ENCODE measurements around the gene METTL2B. TPM values are rescaled to one million over a fixed set of nuclear protein-coding genes. Genes with fewer than 3 reads are reported as not detected.

The METTL2B gene
- total and polyA plus RNA-seq, 2 of the 13 experiments (the other 11 are each of a cell fraction or from before 2014, with no cell fraction given), result 15.5 to 33.1 TPM

DNA sequence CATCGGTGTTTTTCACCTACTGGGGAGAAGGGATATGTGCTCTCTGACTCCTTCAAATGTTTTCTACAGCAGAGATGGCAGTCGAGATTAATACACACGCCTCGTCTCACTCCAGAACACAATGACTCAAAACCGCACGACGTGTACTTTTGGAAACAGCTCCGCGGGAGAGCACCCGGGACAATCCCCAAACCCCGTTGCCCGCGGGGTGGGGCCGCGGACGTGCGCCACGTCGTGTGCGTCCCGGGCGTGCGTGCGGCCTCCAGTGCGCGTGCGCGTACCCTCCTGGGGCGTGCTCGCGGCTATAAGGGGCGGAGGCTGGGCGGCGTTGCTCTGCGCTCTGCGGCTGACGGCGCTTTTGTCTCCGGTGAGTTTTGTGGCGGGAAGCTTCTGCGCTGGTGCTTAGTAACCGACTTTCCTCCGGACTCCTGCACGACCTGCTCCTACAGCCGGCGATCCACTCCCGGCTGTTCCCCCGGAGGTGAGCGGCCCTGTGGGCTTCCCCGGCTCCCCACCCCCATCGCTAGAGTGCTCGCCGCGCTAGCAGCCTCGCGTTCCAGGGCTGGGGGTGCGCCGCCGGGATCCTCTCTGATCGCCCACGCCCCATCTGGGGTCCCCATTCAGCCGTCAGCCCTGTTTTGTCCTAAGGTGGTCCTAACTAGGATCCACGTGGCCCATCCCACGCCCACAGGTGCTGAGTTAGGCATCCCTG is 20.8 kb upstream of the METTL2B start, which contains the start of gene HILPDA (continued):
- TF ChIP-seq, protein P1, sequence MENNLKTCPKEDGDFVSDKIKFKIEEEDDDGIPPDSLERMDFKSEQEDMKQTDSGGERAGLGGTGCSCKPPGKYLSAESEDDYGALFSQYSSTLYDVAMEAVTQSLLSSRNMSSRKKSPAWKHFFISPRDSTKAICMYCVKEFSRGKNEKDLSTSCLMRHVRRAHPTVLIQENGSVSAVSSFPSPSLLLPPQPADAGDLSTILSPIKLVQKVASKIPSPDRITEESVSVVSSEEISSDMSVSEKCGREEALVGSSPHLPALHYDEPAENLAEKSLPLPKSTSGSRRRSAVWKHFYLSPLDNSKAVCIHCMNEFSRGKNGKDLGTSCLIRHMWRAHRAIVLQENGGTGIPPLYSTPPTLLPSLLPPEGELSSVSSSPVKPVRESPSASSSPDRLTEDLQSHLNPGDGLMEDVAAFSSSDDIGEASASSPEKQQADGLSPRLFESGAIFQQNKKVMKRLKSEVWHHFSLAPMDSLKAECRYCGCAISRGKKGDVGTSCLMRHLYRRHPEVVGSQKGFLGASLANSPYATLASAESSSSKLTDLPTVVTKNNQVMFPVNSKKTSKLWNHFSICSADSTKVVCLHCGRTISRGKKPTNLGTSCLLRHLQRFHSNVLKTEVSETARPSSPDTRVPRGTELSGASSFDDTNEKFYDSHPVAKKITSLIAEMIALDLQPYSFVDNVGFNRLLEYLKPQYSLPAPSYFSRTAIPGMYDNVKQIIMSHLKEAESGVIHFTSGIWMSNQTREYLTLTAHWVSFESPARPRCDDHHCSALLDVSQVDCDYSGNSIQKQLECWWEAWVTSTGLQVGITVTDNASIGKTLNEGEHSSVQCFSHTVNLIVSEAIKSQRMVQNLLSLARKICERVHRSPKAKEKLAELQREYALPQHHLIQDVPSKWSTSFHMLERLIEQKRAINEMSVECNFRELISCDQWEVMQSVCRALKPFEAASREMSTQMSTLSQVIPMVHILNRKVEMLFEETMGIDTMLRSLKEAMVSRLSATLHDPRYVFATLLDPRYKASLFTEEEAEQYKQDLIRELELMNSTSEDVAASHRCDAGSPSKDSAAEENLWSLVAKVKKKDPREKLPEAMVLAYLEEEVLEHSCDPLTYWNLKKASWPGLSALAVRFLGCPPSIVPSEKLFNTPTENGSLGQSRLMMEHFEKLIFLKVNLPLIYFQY (CRISPR knock-in tag; IDR thresholded peaks at IDR 0.05; ENCODE audit: borderline replicate concordance), result peak; percentile 20; the same call in 1 of the 2 replicates
- TF ChIP-seq ATM (IDR thresholded peaks at IDR 0.05; ENCODE audit: borderline replicate concordance) (no peak), ATF1 (CRISPR knock-in tag; IDR thresholded peaks at IDR 0.05) (no peak), HIVEP1 (CRISPR knock-in tag; IDR thresholded peaks at IDR 0.05) (0 out of 2 replicates have a peak, but pooled peaks have one; percentile 25), SALL1 (CRISPR knock-in tag; IDR thresholded peaks at IDR 0.05) (peak; percentile 75), MAFF (IDR thresholded peaks at IDR 0.05; ENCODE audit: low read depth, low read length) (no peak), SP1 (IDR thresholded peaks at IDR 0.05) (no peak), SP1 (CRISPR knock-in tag; IDR thresholded peaks at IDR 0.05) (peak; percentile 78), FOSL1 (CRISPR knock-in tag; IDR thresholded peaks at IDR 0.05; ENCODE audit: borderline replicate concordance) (no peak), CEBPG (CRISPR knock-in tag; IDR thresholded peaks at IDR 0.05) (peak; percentile 38; the same call in 1 of the 2 replicates), ZNF615 (CRISPR knock-in tag; IDR thresholded peaks at IDR 0.05; ENCODE audit: borderline replicate concordance) (no peak), SALL2 (CRISPR knock-in tag; IDR thresholded peaks at IDR 0.05) (peak; percentile 21; the same call in 1 of the 2 replicates), ZNF570 (CRISPR knock-in tag; IDR thresholded peaks at IDR 0.05; ENCODE audit: borderline replicate concordance) (no peak)
- TF ChIP-seq, protein P2, sequence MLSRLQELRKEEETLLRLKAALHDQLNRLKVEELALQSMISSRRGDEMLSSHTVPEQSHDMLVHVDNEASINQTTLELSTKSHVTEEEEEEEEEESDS (CRISPR knock-in tag; IDR thresholded peaks at IDR 0.05; ENCODE audit: borderline replicate concordance), result no peak
- TF ChIP-seq, protein P3, sequence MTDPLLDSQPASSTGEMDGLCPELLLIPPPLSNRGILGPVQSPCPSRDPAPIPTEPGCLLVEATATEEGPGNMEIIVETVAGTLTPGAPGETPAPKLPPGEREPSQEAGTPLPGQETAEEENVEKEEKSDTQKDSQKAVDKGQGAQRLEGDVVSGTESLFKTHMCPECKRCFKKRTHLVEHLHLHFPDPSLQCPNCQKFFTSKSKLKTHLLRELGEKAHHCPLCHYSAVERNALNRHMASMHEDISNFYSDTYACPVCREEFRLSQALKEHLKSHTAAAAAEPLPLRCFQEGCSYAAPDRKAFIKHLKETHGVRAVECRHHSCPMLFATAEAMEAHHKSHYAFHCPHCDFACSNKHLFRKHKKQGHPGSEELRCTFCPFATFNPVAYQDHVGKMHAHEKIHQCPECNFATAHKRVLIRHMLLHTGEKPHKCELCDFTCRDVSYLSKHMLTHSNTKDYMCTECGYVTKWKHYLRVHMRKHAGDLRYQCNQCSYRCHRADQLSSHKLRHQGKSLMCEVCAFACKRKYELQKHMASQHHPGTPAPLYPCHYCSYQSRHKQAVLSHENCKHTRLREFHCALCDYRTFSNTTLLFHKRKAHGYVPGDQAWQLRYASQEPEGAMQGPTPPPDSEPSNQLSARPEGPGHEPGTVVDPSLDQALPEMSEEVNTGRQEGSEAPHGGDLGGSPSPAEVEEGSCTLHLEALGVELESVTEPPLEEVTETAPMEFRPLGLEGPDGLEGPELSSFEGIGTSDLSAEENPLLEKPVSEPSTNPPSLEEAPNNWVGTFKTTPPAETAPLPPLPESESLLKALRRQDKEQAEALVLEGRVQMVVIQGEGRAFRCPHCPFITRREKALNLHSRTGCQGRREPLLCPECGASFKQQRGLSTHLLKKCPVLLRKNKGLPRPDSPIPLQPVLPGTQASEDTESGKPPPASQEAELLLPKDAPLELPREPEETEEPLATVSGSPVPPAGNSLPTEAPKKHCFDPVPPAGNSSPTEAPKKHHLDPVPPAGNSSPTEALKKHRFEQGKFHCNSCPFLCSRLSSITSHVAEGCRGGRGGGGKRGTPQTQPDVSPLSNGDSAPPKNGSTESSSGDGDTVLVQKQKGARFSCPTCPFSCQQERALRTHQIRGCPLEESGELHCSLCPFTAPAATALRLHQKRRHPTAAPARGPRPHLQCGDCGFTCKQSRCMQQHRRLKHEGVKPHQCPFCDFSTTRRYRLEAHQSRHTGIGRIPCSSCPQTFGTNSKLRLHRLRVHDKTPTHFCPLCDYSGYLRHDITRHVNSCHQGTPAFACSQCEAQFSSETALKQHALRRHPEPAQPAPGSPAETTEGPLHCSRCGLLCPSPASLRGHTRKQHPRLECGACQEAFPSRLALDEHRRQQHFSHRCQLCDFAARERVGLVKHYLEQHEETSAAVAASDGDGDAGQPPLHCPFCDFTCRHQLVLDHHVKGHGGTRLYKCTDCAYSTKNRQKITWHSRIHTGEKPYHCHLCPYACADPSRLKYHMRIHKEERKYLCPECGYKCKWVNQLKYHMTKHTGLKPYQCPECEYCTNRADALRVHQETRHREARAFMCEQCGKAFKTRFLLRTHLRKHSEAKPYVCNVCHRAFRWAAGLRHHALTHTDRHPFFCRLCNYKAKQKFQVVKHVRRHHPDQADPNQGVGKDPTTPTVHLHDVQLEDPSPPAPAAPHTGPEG (CRISPR knock-in tag; IDR thresholded peaks at IDR 0.05), result 0 out of 2 replicates have a peak, but pooled peaks have one; percentile 40
- TF ChIP-seq, protein P4, sequence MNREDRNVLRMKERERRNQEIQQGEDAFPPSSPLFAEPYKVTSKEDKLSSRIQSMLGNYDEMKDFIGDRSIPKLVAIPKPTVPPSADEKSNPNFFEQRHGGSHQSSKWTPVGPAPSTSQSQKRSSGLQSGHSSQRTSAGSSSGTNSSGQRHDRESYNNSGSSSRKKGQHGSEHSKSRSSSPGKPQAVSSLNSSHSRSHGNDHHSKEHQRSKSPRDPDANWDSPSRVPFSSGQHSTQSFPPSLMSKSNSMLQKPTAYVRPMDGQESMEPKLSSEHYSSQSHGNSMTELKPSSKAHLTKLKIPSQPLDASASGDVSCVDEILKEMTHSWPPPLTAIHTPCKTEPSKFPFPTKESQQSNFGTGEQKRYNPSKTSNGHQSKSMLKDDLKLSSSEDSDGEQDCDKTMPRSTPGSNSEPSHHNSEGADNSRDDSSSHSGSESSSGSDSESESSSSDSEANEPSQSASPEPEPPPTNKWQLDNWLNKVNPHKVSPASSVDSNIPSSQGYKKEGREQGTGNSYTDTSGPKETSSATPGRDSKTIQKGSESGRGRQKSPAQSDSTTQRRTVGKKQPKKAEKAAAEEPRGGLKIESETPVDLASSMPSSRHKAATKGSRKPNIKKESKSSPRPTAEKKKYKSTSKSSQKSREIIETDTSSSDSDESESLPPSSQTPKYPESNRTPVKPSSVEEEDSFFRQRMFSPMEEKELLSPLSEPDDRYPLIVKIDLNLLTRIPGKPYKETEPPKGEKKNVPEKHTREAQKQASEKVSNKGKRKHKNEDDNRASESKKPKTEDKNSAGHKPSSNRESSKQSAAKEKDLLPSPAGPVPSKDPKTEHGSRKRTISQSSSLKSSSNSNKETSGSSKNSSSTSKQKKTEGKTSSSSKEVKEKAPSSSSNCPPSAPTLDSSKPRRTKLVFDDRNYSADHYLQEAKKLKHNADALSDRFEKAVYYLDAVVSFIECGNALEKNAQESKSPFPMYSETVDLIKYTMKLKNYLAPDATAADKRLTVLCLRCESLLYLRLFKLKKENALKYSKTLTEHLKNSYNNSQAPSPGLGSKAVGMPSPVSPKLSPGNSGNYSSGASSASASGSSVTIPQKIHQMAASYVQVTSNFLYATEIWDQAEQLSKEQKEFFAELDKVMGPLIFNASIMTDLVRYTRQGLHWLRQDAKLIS (CRISPR knock-in tag; IDR thresholded peaks at IDR 0.05), result no peak
